Aorta (tissue), 5 donors: ENCODE data around the gene LIMK2. TPM values are rescaled to one million over a fixed set of nuclear protein-coding genes. Genes with fewer than 3 reads are reported as not detected.
"Not testable (repeated sequence)": the region's sequence is repeated elsewhere in the genome, so short reads cannot be mapped to it uniquely, and the experiment has no call there.

Experiments used
- ATAC-seq: fragments of 200-7000 bp; cut with Tn5 transposase; one replicate; pipeline ENCODE4 v1.9.1; 2022; ENCODE audit warnings: moderate library complexity; ENCODE audit not compliant: low FRiP score
- DNase-seq, 2 donors: peaks; one replicate each; pipeline ENCODE4 v3.0.0-alpha.2; 2020
- H3K27ac ChIP-seq, 2 donors: one replicate each; pipeline ENCODE4 v1.5.1; 2013; ENCODE audit warnings: low read length in 2 of 2, mild to moderate bottlenecking in 2 of 2, moderate library complexity in 2 of 2, control low read depth in 1 of 2, inconsistent platforms in 1 of 2, low read depth in 1 of 2
- H3K27me3 ChIP-seq, 2 donors: one replicate each; pipeline ENCODE4 v1.6.1; 2013; ENCODE audit warnings: control low read depth in 1 of 2, low read length in 1 of 2, mild to moderate bottlenecking in 1 of 2, moderate library complexity in 1 of 2; ENCODE audit not compliant: insufficient read depth in 2 of 2, control insufficient read depth in 1 of 2
- H3K36me3 ChIP-seq, 2 donors: one replicate each; pipeline ENCODE4 v1.6.1; 2013; ENCODE audit warnings: control low read depth in 1 of 2, low read length in 1 of 2, mild to moderate bottlenecking in 1 of 2; ENCODE audit not compliant: insufficient read depth in 2 of 2, control insufficient read depth in 1 of 2
- H3K4me1 ChIP-seq, 2 donors: one replicate each; pipeline ENCODE4 v1.6.1; 2013; ENCODE audit warnings: low read length in 2 of 2, control low read depth in 1 of 2, mild to moderate bottlenecking in 1 of 2, moderate library complexity in 1 of 2; ENCODE audit not compliant: insufficient read depth in 2 of 2, control insufficient read depth in 1 of 2
- H3K4me3 ChIP-seq, 2 donors: one replicate each; pipeline ENCODE4 v1.5.1; 2013; ENCODE audit warnings: low read length in 2 of 2, control low read depth in 1 of 2, mild to moderate bottlenecking in 1 of 2
- H3K9me3 ChIP-seq: one replicate; pipeline ENCODE4 v1.6.1; 2013; ENCODE audit warnings: mild to moderate bottlenecking, low read length; ENCODE audit not compliant: control insufficient read depth
- WGBS, 2 donors: extraction: QIAGEN DNeasy Blood & Tissue Kit; methylation state at CpG; one replicate each; pipeline ENCODE4 v1.1.7; 2013; 5-methylcytosine and 5-hydroxymethylcytosine counted together
- intact Hi-C, 2 donors: fragments of 100-400 bp; cut with DNase I; formaldehyde crosslinking; loops; one replicate each; pipeline versions ENCODE4 v1.14.2 to v1.15.0; 2022
- polyA plus RNA-seq, 2 donors: library from polyadenylated mRNA; stranded (reverse); fragments of 200-250 nt; gene quantifications; one replicate each; pipeline ENCODE4 v1.2.3, GENCODE V29; 2013
- total RNA-seq, 2 donors: library from RNA; stranded (reverse); fragmentation: NEBNext Ultra II Directional; extraction: Animal tissue kit (Norgen Biotek cat#: 25700); gene quantifications; one replicate each; pipeline ENCODE4 v1.2.1, GENCODE V29; 2021
- donor health status: healthy with polysubstance abuse.
- donor health status: Bipolar disorder and iron deficiency.
- donor health status: DM: no; HTN: no; CAD: no.
- donor health status: DM: no; HTN: no; CAD: no.
- donor health status: DM: yes; HTN: yes; CAD: no.

LIMK2 gene
- total and polyA plus RNA-seq, 4 donors, result 10.9 to 55.2 (median 32.1) TPM

GRCh38 chr22:31206460-31206859 lies 5.6 kb upstream of the LIMK2 start:
- DNase-seq, H3K27ac ChIP-seq, H3K4me1 ChIP-seq, H3K4me3 ChIP-seq, ATAC-seq, H3K36me3 ChIP-seq, H3K9me3 ChIP-seq, H3K27me3 ChIP-seq, intact Hi-C loops: not testable (repeated sequence)
- WGBS, 2 donors, result 43 to 53% methylated on average over 3 of the region's 3 CpGs

- 72 to 74% methylated on average over 8 of the region's 8 CpGs for WGBS, 2 donors
- intact Hi-C loops, result no loop called here
- DNase-seq (no peak), ATAC-seq (no peak)
- H3K27ac ChIP-seq, result no peak overlapping the region
- H3K27me3 ChIP-seq, result no peaks in the 10 kb centered on the region
- no peaks in the 10 kb centered on the region for H3K4me1 ChIP-seq
- H3K9me3 ChIP-seq, result no peaks in the 10 kb centered on the region
- peaks cover 3 to 6% of the 10 kb centered on the region in 2 donors for H3K36me3 ChIP-seq
- no peak overlapping the region for H3K4me3 ChIP-seq
Observed at GRCh38 chr22:31206896-31207687, 5.0 kb upstream of the LIMK2 start.

DNA sequence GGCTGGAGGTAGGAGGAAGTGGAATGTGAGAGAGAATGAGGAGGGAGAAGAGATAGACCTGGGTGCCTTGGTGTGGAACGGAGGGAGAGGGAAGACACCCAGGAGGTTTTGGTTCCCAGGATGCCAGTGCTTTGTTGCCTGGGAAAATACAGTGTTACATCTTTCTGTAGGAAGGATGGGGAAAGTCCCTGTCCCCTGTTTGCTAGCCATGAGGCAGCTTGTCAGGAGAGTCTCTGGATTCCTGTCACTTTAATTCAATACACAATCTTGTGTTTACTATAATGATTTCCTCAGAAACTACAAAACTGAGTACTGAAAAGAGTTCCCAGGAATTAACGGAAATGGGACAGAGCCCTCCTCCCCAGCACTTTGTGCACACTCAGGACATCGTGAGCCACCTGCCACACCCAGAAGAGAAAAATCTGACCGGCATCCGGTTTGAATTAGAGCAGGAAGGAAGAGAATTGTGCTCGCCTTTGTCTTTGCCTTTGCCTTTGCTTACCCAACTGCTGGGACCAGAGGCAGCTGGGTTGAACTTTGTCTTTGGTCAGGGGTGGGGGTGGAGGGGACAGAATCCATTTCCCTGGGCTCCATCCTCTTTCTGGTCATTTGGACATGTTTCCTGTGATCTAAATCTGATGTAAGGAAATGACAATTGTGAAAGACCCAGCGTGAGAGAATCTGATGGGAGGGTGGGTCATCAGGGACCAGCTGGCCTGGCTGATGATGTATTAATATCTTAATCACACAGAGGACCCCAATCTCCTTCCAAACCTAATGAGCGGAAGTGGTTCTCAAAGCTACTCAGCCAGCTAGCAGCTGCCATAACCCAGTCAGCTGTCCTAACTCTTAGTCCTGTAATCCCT lies 1.3 kb upstream of the LIMK2 start:
- Histone ChIP-seq H3K36me3 (no peaks in the 10 kb centered on the region), H3K27ac (peak overlapping the region in 1 of 2 donors; percentile 6), H3K4me1 (no peaks in the 10 kb centered on the region), H3K27me3 (no peaks in the 10 kb centered on the region), H3K9me3 (no peaks in the 10 kb centered on the region), H3K4me3 (no peak overlapping the region)
- no peak for ATAC-seq
- WGBS, 2 donors, result 84 to 85% methylated on average over 8 of the region's 8 CpGs
- DNase-seq, result no peak
- intact Hi-C loops, result loop anchor here (5.0 kb wide), 3 partner anchors 48 to 88 kb away; partner anchors contain the start of genes INPP5J (in 1 of the 2) and RNF185 (in 1 of the 2)

GRCh38 chr22:31211482-31211861 lies 626 bp upstream of the LIMK2 start:
- DNase-seq (no peak), ATAC-seq (no peak)
- H3K4me3 ChIP-seq, result no peak overlapping the region
- H3K27ac ChIP-seq, result no peak overlapping the region
- H3K36me3 ChIP-seq, result no peaks in the 10 kb centered on the region
- no peaks in the 10 kb centered on the region for H3K4me1 ChIP-seq
- H3K27me3 ChIP-seq, result no peaks in the 10 kb centered on the region
- no peaks in the 10 kb centered on the region for H3K9me3 ChIP-seq
- intact Hi-C loops, result loop anchor here (5.0 kb wide), 3 partner anchors 49 to 89 kb away; partner anchors contain the start of genes INPP5J (in 1 of the 2) and RNF185 (in 1 of the 2)
- 86 to 88% methylated on average over 7 of the region's 7 CpGs for WGBS, 2 donors

DNA sequence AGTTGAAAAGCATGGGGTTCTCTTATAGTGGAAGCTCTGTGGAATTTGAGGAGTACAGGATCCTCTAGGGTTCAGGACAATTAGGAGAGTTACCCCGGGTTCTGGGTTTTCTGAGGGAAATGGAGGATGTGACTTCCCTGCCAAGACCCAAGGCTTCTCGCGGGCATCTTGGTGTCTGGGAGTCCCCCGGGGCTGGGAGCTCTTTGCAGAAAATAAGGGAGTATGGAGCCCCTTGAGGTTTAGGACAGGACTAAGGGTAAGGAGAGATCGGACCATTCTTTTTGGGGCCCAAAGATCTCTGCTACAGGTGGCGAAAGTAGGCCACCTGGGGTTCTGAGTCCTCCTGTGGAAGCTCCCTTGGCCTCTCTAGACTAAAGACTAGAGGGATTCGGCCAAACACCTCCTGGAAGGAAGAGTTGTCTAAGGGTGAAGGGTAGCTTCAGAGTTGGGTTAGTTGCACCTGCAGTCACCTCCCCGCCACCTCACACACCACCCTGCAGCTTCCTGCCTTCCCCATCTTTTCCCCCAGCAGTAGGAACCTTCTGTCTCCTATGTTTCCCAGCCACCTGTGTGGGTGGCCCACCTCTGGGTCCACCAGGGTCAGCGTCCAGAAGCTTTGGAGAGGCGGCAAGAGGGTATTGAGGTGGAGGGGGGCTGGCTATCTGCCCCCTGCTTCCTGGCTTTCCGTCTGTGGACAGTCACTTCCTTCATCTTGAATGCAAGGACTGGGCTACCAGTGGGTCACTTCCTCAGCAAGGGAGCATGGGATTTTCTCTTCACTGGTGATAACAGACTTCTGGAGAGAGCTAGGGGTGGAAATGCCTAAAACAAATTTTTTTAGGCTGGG lies 908 bp downstream of the LIMK2 start:
- no peaks in the 10 kb centered on the region for H3K36me3 ChIP-seq
- no peaks in the 10 kb centered on the region for H3K9me3 ChIP-seq
- ATAC-seq (no peak), DNase-seq (no peak)
- H3K27ac ChIP-seq, result no peak overlapping the region
- no peaks in the 10 kb centered on the region for H3K27me3 ChIP-seq
- peak overlapping the region; percentile 23 to 89 for H3K4me3 ChIP-seq
- no peaks in the 10 kb centered on the region for H3K4me1 ChIP-seq
- intact Hi-C loops, result loop anchor here (2.0 to 5.0 kb wide), 5 partner anchors 18 to 91 kb away; partner anchors contain the start of genes INPP5J (in 1 of the 2) and RNF185 (in 1 of the 2)
- WGBS, 2 donors, result 39 to 45% methylated on average over 11 of the region's 11 CpGs

GRCh38 chr22:31215018-31215535 lies 3.0 kb downstream of the LIMK2 start:
- ATAC-seq (no peak), DNase-seq (no peak)
- WGBS, 2 donors, result 92 to 95% methylated on average over 6 of the region's 6 CpGs
- H3K27ac ChIP-seq, result no peak overlapping the region
- H3K27me3 ChIP-seq, result no peaks in the 10 kb centered on the region
- H3K4me1 ChIP-seq, result no peaks in the 10 kb centered on the region
- no peaks in the 10 kb centered on the region for H3K36me3 ChIP-seq
- no peak overlapping the region for H3K4me3 ChIP-seq
- intact Hi-C loops, result no loop called here
- no peaks in the 10 kb centered on the region for H3K9me3 ChIP-seq

- ATAC-seq (no peak), DNase-seq (no peak)
- Histone ChIP-seq H3K4me1 (peaks cover 0 to under 1% of the 10 kb centered on the region in 2 donors), H3K27me3 (no peaks in the 10 kb centered on the region), H3K27ac (no peak overlapping the region), H3K9me3 (no peaks in the 10 kb centered on the region), H3K36me3 (no peaks in the 10 kb centered on the region), H3K4me3 (no peak overlapping the region)
- intact Hi-C loops, result no loop called here
- 77% methylated on average over 4 of the region's 4 CpGs for WGBS, 2 donors
Observed at GRCh38 chr22:31218565-31219262, 6.6 kb downstream of the LIMK2 start.
